Lung (tissue), 12 donors: ENCODE results near the gene HOXC5. TPM values are rescaled to one million over a fixed set of nuclear protein-coding genes. Genes with fewer than 3 reads are reported as not detected.
A peak's percentile ranks its signal among the peaks of the same experiment; 100 is the strongest.

Source experiments
- ATAC-seq: fragments of 200-7000 bp; cut with Tn5 transposase; one replicate; pipeline ENCODE4 v1.9.1; 2020; ENCODE audit warnings: moderate number of reproducible peaks; ENCODE audit not compliant: insufficient read depth, low FRiP score
- DNase-seq, 3 donors: peaks; one replicate each; pipeline ENCODE4 v3.0.0-alpha.2; 2013 to 2017
- H3K27ac ChIP-seq, 2 donors: one replicate each; pipeline ENCODE4 v1.5.1; 2013; ENCODE audit warnings: mild to moderate bottlenecking in 2 of 2, moderate library complexity in 2 of 2, control low read depth in 1 of 2, inconsistent platforms in 1 of 2, low read depth in 1 of 2, low read length in 1 of 2
- H3K27me3 ChIP-seq, 3 donors: one replicate each; pipeline ENCODE4 v1.5.1; 2013; ENCODE audit warnings: low read length in 2 of 3; ENCODE audit not compliant: control insufficient read depth in 3 of 3, insufficient read depth in 3 of 3
- H3K36me3 ChIP-seq, 4 donors: one replicate each; pipeline ENCODE4 v1.5.1; 2013; ENCODE audit warnings: low read length in 4 of 4, mild to moderate bottlenecking in 1 of 4, moderate library complexity in 1 of 4; ENCODE audit not compliant: control insufficient read depth in 4 of 4, insufficient read depth in 4 of 4
- H3K4me1 ChIP-seq, 5 donors: one replicate each; pipeline ENCODE4 v1.5.1; 2013; ENCODE audit warnings: low read length in 5 of 5, mild to moderate bottlenecking in 2 of 5, moderate library complexity in 1 of 5; ENCODE audit not compliant: control insufficient read depth in 5 of 5, insufficient read depth in 5 of 5
- H3K4me3 ChIP-seq: one replicate; pipeline ENCODE4 v1.5.1; 2013; ENCODE audit warnings: mild to moderate bottlenecking, control low read depth, moderate library complexity
- H3K9ac ChIP-seq, 2 donors: one replicate each; pipeline ENCODE4 v1.5.1; 2013; ENCODE audit warnings: low read length in 2 of 2, control low read depth in 1 of 2; ENCODE audit not compliant: insufficient read depth in 1 of 2
- H3K9me3 ChIP-seq, 4 donors: one replicate each; pipeline ENCODE4 v1.5.1; 2013; ENCODE audit warnings: low read length in 3 of 4, mild to moderate bottlenecking in 1 of 4, moderate library complexity in 1 of 4; ENCODE audit not compliant: control insufficient read depth in 4 of 4, insufficient read depth in 3 of 4
- WGBS, 2 donors: extraction: QIAGEN DNeasy Blood & Tissue Kit; methylation state at CpG; one replicate each; pipeline ENCODE4 v1.1.7; 2013; 5-methylcytosine and 5-hydroxymethylcytosine counted together
- polyA plus RNA-seq, 2 donors: library from polyadenylated mRNA; stranded (reverse); fragments of 200-250 nt; gene quantifications; one replicate each; pipeline ENCODE4 v1.2.1, GENCODE V29; 2013
- total RNA-seq, 2 donors: library from RNA; depleted of rRNA in 1 of 2; stranded (reverse); fragments of >200 nt in 1 of 2; gene quantifications; one replicate each; pipeline ENCODE4 v1.2.1, GENCODE V29; 2014 to 2021
- TF ChIP-seq, protein P1 (sequence below): IDR thresholded peaks from 2 replicates; pipeline ENCODE4 v1.5.1; 2012; ENCODE audit warnings: mild to moderate bottlenecking; ENCODE audit errors: control extremely low read depth, extremely low read depth
- donor health status: control.
- donor health status: control.
- donor health status: Bipolar disorder and iron deficiency.
- donor health status: healthy.
- donor health status: DM: yes; HTN: yes; CAD: no.

Gene HOXC5
- total and polyA plus RNA-seq, 4 donors = 0.08 to 0.26 (median 0.17) TPM

- Histone ChIP-seq H3K4me3 (no peak overlapping the region), H3K36me3 (peaks cover 0 to 1% (median 0%) of the 10 kb centered on the region in 4 donors), H3K9ac (no peak overlapping the region), H3K9me3 (peaks cover 0 to 11% (median 0%) of the 10 kb centered on the region in 4 donors), H3K27me3 (peaks cover 17 to 85% (median 66%) of the 10 kb centered on the region in 3 donors), H3K4me1 (peaks cover 0 to 19% (median 0%) of the 10 kb centered on the region in 5 donors), H3K27ac (no peak overlapping the region)
- TF ChIP-seq, protein P1, sequence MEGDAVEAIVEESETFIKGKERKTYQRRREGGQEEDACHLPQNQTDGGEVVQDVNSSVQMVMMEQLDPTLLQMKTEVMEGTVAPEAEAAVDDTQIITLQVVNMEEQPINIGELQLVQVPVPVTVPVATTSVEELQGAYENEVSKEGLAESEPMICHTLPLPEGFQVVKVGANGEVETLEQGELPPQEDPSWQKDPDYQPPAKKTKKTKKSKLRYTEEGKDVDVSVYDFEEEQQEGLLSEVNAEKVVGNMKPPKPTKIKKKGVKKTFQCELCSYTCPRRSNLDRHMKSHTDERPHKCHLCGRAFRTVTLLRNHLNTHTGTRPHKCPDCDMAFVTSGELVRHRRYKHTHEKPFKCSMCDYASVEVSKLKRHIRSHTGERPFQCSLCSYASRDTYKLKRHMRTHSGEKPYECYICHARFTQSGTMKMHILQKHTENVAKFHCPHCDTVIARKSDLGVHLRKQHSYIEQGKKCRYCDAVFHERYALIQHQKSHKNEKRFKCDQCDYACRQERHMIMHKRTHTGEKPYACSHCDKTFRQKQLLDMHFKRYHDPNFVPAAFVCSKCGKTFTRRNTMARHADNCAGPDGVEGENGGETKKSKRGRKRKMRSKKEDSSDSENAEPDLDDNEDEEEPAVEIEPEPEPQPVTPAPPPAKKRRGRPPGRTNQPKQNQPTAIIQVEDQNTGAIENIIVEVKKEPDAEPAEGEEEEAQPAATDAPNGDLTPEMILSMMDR = no peak
- ATAC-seq (no peak), DNase-seq (peak in 2 of 3 donors; percentile 74 to 81)
- WGBS, 2 donors = 3 to 10% methylated on average over 46 of the region's 46 CpGs
These were observed 1.9 kb upstream of the HOXC5 start for GRCh38 chr12:54030889-54031471.

DNA sequence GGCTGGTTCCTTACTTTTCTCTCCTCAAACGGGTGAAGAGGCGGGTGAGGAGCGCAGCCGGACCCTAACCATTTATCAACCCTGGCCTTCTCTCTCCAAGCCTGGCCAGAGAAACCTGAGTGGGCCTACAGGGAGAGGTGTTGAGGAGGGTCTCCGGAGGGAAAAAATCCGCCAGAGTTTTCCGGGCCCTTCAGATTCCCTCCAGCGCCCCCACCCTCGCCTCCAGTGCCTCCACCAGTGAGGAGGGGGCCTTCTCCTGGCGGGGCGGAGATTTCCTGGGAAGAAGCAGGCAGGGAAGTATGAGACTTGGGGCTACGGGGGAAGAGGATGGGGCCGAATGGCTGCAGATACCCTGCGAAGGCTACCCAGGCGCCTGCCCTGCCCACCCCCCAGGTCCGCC, 1.4 kb upstream of the HOXC5 start:
- no peak overlapping the region for H3K4me3 ChIP-seq
- H3K4me1 ChIP-seq = peaks cover 0 to 18% (median 0%) of the 10 kb centered on the region in 5 donors
- no peak overlapping the region for H3K27ac ChIP-seq
- ATAC-seq (no peak), DNase-seq (no peak)
- H3K9ac ChIP-seq = no peak overlapping the region
- H3K9me3 ChIP-seq = peaks cover 0 to 11% (median 0%) of the 10 kb centered on the region in 4 donors
- TF ChIP-seq, protein P1 = no peak
- H3K27me3 ChIP-seq = peaks cover 17 to 80% (median 66%) of the 10 kb centered on the region in 3 donors
- peaks cover 0 to 1% (median 0%) of the 10 kb centered on the region in 4 donors for H3K36me3 ChIP-seq
- WGBS, 2 donors = 35 to 39% methylated on average over 16 of the region's 16 CpGs

- ATAC-seq = no peak
- peaks cover 17 to 73% (median 65%) of the 10 kb centered on the region in 3 donors for H3K27me3 ChIP-seq
- TF ChIP-seq, protein P1 = no peak
- no peak for DNase-seq
- H3K36me3 ChIP-seq = peaks cover 0 to 1% (median 0%) of the 10 kb centered on the region in 4 donors
- peak overlapping the region in 1 of 2 donors; percentile 19 for H3K9ac ChIP-seq
- 36 to 39% methylated on average over 6 of the region's 6 CpGs for WGBS, 2 donors
- peaks cover 0 to 14% (median 0%) of the 10 kb centered on the region in 4 donors for H3K9me3 ChIP-seq
- no peak overlapping the region for H3K4me3 ChIP-seq
- no peak overlapping the region for H3K27ac ChIP-seq
- H3K4me1 ChIP-seq = peaks cover 0 to 18% (median 0%) of the 10 kb centered on the region in 5 donors
These were observed 697 bp upstream of the HOXC5 start for GRCh38 chr12:54032086-54032619.
